CD4-positive, alpha-beta memory T cell (primary cell): ENCODE data around the gene F13B. TPM values are rescaled to one million over a fixed set of nuclear protein-coding genes. Genes with fewer than 3 reads are reported as not detected.

Experiments used
- CTCF ChIA-PET: fragments of 350-600 bp; sonication (Branson Sonifier 250); formaldehyde crosslinking; loops from one replicate; lab custom pipeline; 2021; ENCODE audit warnings: inconsistent platforms; ENCODE audit not compliant: partially characterized antibody; lab: Charles Lee
- POLR2A ChIA-PET: fragments of 350-600 bp; sonication (Branson Sonifier 250); formaldehyde crosslinking; loops from one replicate; lab custom pipeline; 2021; ENCODE audit not compliant: partially characterized antibody; lab: Charles Lee
- DNase-seq, 5 donors: peaks; one replicate each; pipeline versions ENCODE4 v3.0.0 to v3.0.0-alpha.2; 2020 to 2022; ENCODE audit warnings: mixed read lengths in 1 of 5
- H3K27ac ChIP-seq: one replicate; pipeline ENCODE4 v1.7.0; 2013; ENCODE audit warnings: low read depth, low read length
- H3K27me3 ChIP-seq: 2 replicates; pipeline ENCODE4 v1.7.0; 2013; ENCODE audit warnings: mild to moderate bottlenecking, low read length, moderate library complexity; ENCODE audit not compliant: insufficient read depth
- H3K36me3 ChIP-seq: 2 replicates; pipeline ENCODE4 v1.7.0; 2013; ENCODE audit warnings: mild to moderate bottlenecking, low read length, moderate library complexity; ENCODE audit not compliant: insufficient read depth
- H3K4me1 ChIP-seq: 2 replicates; pipeline ENCODE4 v1.7.0; 2013; ENCODE audit warnings: mild to moderate bottlenecking, low read length, moderate library complexity; ENCODE audit not compliant: insufficient read depth
- H3K4me3 ChIP-seq, 2 donors: one replicate each; pipeline ENCODE4 v1.7.0; 2013; ENCODE audit warnings: low read length in 2 of 2, mild to moderate bottlenecking in 1 of 2
- H3K9me3 ChIP-seq, 2 donors: one replicate each; pipeline ENCODE4 v1.7.0; 2013; ENCODE audit warnings: low read length in 2 of 2, control low read depth in 1 of 2; ENCODE audit not compliant: control insufficient read depth in 1 of 2
- H3K27ac Mint-ChIP-seq, 7 donors: one replicate each; pipeline ENCODE4 v1.8.0; 2020 to 2021; ENCODE audit warnings: mixed read lengths in 7 of 7, mild to moderate bottlenecking in 6 of 7, inconsistent platforms in 3 of 7, moderate library complexity in 3 of 7
- H3K27me3 Mint-ChIP-seq, 2 donors: one replicate each; pipeline ENCODE4 v1.8.0; 2020 to 2021; ENCODE audit warnings: mixed read lengths in 2 of 2
- H3K36me3 Mint-ChIP-seq, 2 donors: one replicate each; pipeline ENCODE4 v1.8.0; 2020 to 2021; ENCODE audit warnings: mixed read lengths in 2 of 2, inconsistent platforms in 1 of 2, mild to moderate bottlenecking in 1 of 2
- H3K4me1 Mint-ChIP-seq, 4 donors: one replicate each; pipeline ENCODE4 v1.8.0; 2020 to 2021; ENCODE audit warnings: mixed read lengths in 4 of 4, mild to moderate bottlenecking in 1 of 4
- H3K4me3 Mint-ChIP-seq, 8 donors: one replicate each; pipeline ENCODE4 v1.8.0; 2020 to 2021; ENCODE audit warnings: mixed read lengths in 8 of 8, mild to moderate bottlenecking in 7 of 8, moderate library complexity in 6 of 8, inconsistent platforms in 3 of 8
- H3K9me3 Mint-ChIP-seq, 8 donors: one replicate each; pipeline ENCODE4 v1.8.0; 2020 to 2021; ENCODE audit warnings: mixed read lengths in 8 of 8, mild to moderate bottlenecking in 5 of 8, inconsistent platforms in 3 of 8, moderate library complexity in 1 of 8
- intact Hi-C: fragments of 100-400 bp; cut with micrococcal nuclease; formaldehyde crosslinking; loops from one replicate; pipeline ENCODE4 v1.15.1; 2023
- polyA plus RNA-seq, 2 donors: library from polyadenylated mRNA; unstranded; fragments of 300-500 nt; fragmentation: Illumina TruSeq; gene quantifications; one replicate each; pipeline ENCODE4 v1.2.3, GENCODE V29; 2021
- total RNA-seq, 2 experiments: library from RNA; stranded (reverse); gene quantifications; one replicate each; pipeline ENCODE4 v1.2.3, GENCODE V29; 2021

The F13B gene
- total and polyA plus RNA-seq, 4 experiments from 2014 or later = not detected

- H3K36me3 Mint-ChIP-seq = peaks cover 0 to 4% of the 10 kb centered on the region in 2 donors
- ChIA-PET POLR2A (no interaction called here), CTCF (no interaction called here)
- H3K27ac Mint-ChIP-seq = no peak overlapping the region
- Histone ChIP-seq H3K36me3 (no peaks in the 10 kb centered on the region), H3K27ac (no peak overlapping the region), H3K9me3 (no peaks in the 10 kb centered on the region), H3K4me3 (no peak overlapping the region), H3K4me1 (no peaks in the 10 kb centered on the region), H3K27me3 (no peaks in the 10 kb centered on the region)
- H3K27me3 Mint-ChIP-seq = peaks cover 0 to 7% of the 10 kb centered on the region in 2 donors
- DNase-seq = no peak
- no peak overlapping the region for H3K4me3 Mint-ChIP-seq
- intact Hi-C loops = no loop called here
- peaks cover 0 to 5% (median 0%) of the 10 kb centered on the region in 4 donors for H3K4me1 Mint-ChIP-seq
- H3K9me3 Mint-ChIP-seq = peaks cover 5 to 17% (median 13%) of the 10 kb centered on the region in 8 donors
Measured at GRCh38 chr1:197076585-197076984, 9.5 kb upstream of the F13B start.

- peaks cover 0 to 5% (median 0%) of the 10 kb centered on the region in 4 donors for H3K4me1 Mint-ChIP-seq
- no peak overlapping the region for H3K4me3 Mint-ChIP-seq
- H3K27ac Mint-ChIP-seq = no peak overlapping the region
- Histone ChIP-seq H3K9me3 (no peaks in the 10 kb centered on the region), H3K4me1 (no peaks in the 10 kb centered on the region), H3K27me3 (no peaks in the 10 kb centered on the region), H3K4me3 (no peak overlapping the region), H3K27ac (no peak overlapping the region), H3K36me3 (no peaks in the 10 kb centered on the region)
- intact Hi-C loops = no loop called here
- POLR2A ChIA-PET = no interaction called here
- peaks cover 0 to 5% of the 10 kb centered on the region in 2 donors for H3K27me3 Mint-ChIP-seq
- peaks cover 0 to 12% (median 4%) of the 10 kb centered on the region in 8 donors for H3K9me3 Mint-ChIP-seq
- H3K36me3 Mint-ChIP-seq = no peaks in the 10 kb centered on the region
- DNase-seq = no peak
- CTCF ChIA-PET = no interaction called here
Measured at GRCh38 chr1:197073978-197074377, 6.9 kb upstream of the F13B start.

GRCh38 chr1:197067457-197067818, 378 bp upstream of the F13B start:
- H3K36me3 Mint-ChIP-seq = no peaks in the 10 kb centered on the region
- H3K4me3 Mint-ChIP-seq = no peak overlapping the region
- peaks cover 0 to 9% (median 5%) of the 10 kb centered on the region in 8 donors for H3K9me3 Mint-ChIP-seq
- ChIA-PET CTCF (no interaction called here), POLR2A (no interaction called here)
- Histone ChIP-seq H3K9me3 (no peaks in the 10 kb centered on the region), H3K4me1 (no peaks in the 10 kb centered on the region), H3K27ac (no peak overlapping the region), H3K27me3 (no peaks in the 10 kb centered on the region), H3K36me3 (no peaks in the 10 kb centered on the region), H3K4me3 (no peak overlapping the region)
- H3K27me3 Mint-ChIP-seq = peaks cover 2 to 3% of the 10 kb centered on the region in 2 donors
- H3K4me1 Mint-ChIP-seq = no peaks in the 10 kb centered on the region
- H3K27ac Mint-ChIP-seq = no peak overlapping the region
- no peak for DNase-seq
- intact Hi-C loops = no loop called here

GRCh38 chr1:197066277-197066676, 783 bp downstream of the F13B start:
- Mint-ChIP-seq H3K36me3 (no peaks in the 10 kb centered on the region), H3K4me1 (no peaks in the 10 kb centered on the region), H3K27me3 (peaks cover 3 to 4% of the 10 kb centered on the region in 2 donors), H3K27ac (no peak overlapping the region), H3K9me3 (peaks cover 0 to 9% (median 5%) of the 10 kb centered on the region in 8 donors), H3K4me3 (no peak overlapping the region)
- H3K27ac ChIP-seq = no peak overlapping the region
- ChIA-PET CTCF (no interaction called here), POLR2A (no interaction called here)
- H3K36me3 ChIP-seq = no peaks in the 10 kb centered on the region
- intact Hi-C loops = no loop called here
- no peak overlapping the region for H3K4me3 ChIP-seq
- no peak for DNase-seq
- H3K4me1 ChIP-seq = no peaks in the 10 kb centered on the region
- no peaks in the 10 kb centered on the region for H3K9me3 ChIP-seq
- H3K27me3 ChIP-seq = no peaks in the 10 kb centered on the region

GRCh38 chr1:197065559-197065958, 1.5 kb downstream of the F13B start:
- Mint-ChIP-seq H3K27me3 (peaks cover 2 to 4% of the 10 kb centered on the region in 2 donors), H3K4me3 (no peak overlapping the region)
- no peaks in the 10 kb centered on the region for H3K36me3 ChIP-seq

GRCh38 chr1:197063212-197063611, 3.8 kb downstream of the F13B start:
- H3K27ac Mint-ChIP-seq = no peak overlapping the region
- peaks cover 4 to 9% of the 10 kb centered on the region in 2 donors for H3K27me3 Mint-ChIP-seq
- intact Hi-C loops = no loop called here

More at GRCh38 chr1:197065559-197065958, 1.5 kb downstream of the F13B start:
- Histone ChIP-seq H3K27ac (no peak overlapping the region), H3K4me3 (no peak overlapping the region), H3K9me3 (no peaks in the 10 kb centered on the region), H3K27me3 (no peaks in the 10 kb centered on the region), H3K4me1 (no peaks in the 10 kb centered on the region)
- POLR2A ChIA-PET = no interaction called here
- CTCF ChIA-PET = no interaction called here
- intact Hi-C loops = no loop called here
- Mint-ChIP-seq H3K4me1 (no peaks in the 10 kb centered on the region), H3K9me3 (peaks cover 0 to 8% (median 5%) of the 10 kb centered on the region in 8 donors), H3K27ac (no peak overlapping the region), H3K36me3 (no peaks in the 10 kb centered on the region)
- DNase-seq = no peak

GRCh38 chr1:197062692-197063091, 4.4 kb downstream of the F13B start:
- H3K4me3 ChIP-seq = no peak overlapping the region
- Mint-ChIP-seq H3K27ac (no peak overlapping the region), H3K4me1 (no peaks in the 10 kb centered on the region), H3K27me3 (peaks cover 4 to 9% of the 10 kb centered on the region in 2 donors), H3K9me3 (no peaks in the 10 kb centered on the region), H3K4me3 (no peak overlapping the region), H3K36me3 (no peaks in the 10 kb centered on the region)
- no peaks in the 10 kb centered on the region for H3K9me3 ChIP-seq
- no peak for DNase-seq
- POLR2A ChIA-PET = no interaction called here
- intact Hi-C loops = no loop called here
- H3K27ac ChIP-seq = no peak overlapping the region
- no peaks in the 10 kb centered on the region for H3K4me1 ChIP-seq
- CTCF ChIA-PET = no interaction called here
- H3K27me3 ChIP-seq = no peaks in the 10 kb centered on the region
- H3K36me3 ChIP-seq = no peaks in the 10 kb centered on the region

More at GRCh38 chr1:197063212-197063611, 3.8 kb downstream of the F13B start:
- Mint-ChIP-seq H3K4me1 (no peaks in the 10 kb centered on the region), H3K36me3 (no peaks in the 10 kb centered on the region), H3K9me3 (no peaks in the 10 kb centered on the region), H3K4me3 (no peak overlapping the region)
- Histone ChIP-seq H3K27me3 (no peaks in the 10 kb centered on the region), H3K4me1 (no peaks in the 10 kb centered on the region), H3K27ac (no peak overlapping the region), H3K9me3 (no peaks in the 10 kb centered on the region), H3K36me3 (no peaks in the 10 kb centered on the region), H3K4me3 (no peak overlapping the region)
- ChIA-PET POLR2A (no interaction called here), CTCF (no interaction called here)
- no peak for DNase-seq

- no peaks in the 10 kb centered on the region for H3K4me1 Mint-ChIP-seq
- Histone ChIP-seq H3K9me3 (no peaks in the 10 kb centered on the region), H3K36me3 (no peaks in the 10 kb centered on the region), H3K4me1 (no peaks in the 10 kb centered on the region), H3K4me3 (no peak overlapping the region), H3K27ac (no peak overlapping the region), H3K27me3 (no peaks in the 10 kb centered on the region)
- ChIA-PET CTCF (no interaction called here), POLR2A (no interaction called here)
- peaks cover 0 to 8% of the 10 kb centered on the region in 2 donors for H3K27me3 Mint-ChIP-seq
- no peak overlapping the region for H3K4me3 Mint-ChIP-seq
- no peak for DNase-seq
- peaks cover 0 to 7% (median 0%) of the 10 kb centered on the region in 8 donors for H3K9me3 Mint-ChIP-seq
- intact Hi-C loops = no loop called here
- no peak overlapping the region for H3K27ac Mint-ChIP-seq
- H3K36me3 Mint-ChIP-seq = no peaks in the 10 kb centered on the region
Measured at GRCh38 chr1:197049100-197049499, 18.0 kb downstream of the F13B start.
